ENCODE measurements around the gene ATG5.

ATG5 gene

GRCh38 chr6:106186172-106186571 lies 139.4 kb downstream of the ATG5 start:
- no peak overlapping the region for H3K27ac ChIP-seq (ENCODE audit: insufficient read depth, low read length, poor library complexity, severe bottlenecking)
- H3K4me3 ChIP-seq (ENCODE audit: insufficient read depth, low read depth, low read length, poor library complexity, severe bottlenecking), result no peak overlapping the region
- H3K9me3 ChIP-seq (ENCODE audit: control insufficient read depth, low read length), result no peaks in the 10 kb centered on the region
- no peaks in the 10 kb centered on the region for H3K36me3 ChIP-seq (ENCODE audit: control insufficient read depth, insufficient read depth, low read length)
- no peak for DNase-seq
- H3K27me3 ChIP-seq (replicated peaks; ENCODE audit: control insufficient read depth, insufficient read depth, low read length, poor library complexity, severe bottlenecking), result no peaks in the 10 kb centered on the region
- H3K4me1 ChIP-seq (ENCODE audit: control insufficient read depth, insufficient read depth, low read length, poor library complexity, severe bottlenecking), result peaks cover 8% of the 10 kb centered on the region

- Histone ChIP-seq H3K27ac (ENCODE audit: insufficient read depth, low read length, poor library complexity, severe bottlenecking) (no peak overlapping the region), H3K9me3 (ENCODE audit: control insufficient read depth, low read length) (no peaks in the 10 kb centered on the region), H3K27me3 (replicated peaks; ENCODE audit: control insufficient read depth, insufficient read depth, low read length, poor library complexity, severe bottlenecking) (no peaks in the 10 kb centered on the region), H3K4me3 (ENCODE audit: insufficient read depth, low read depth, low read length, poor library complexity, severe bottlenecking) (no peak overlapping the region), H3K36me3 (ENCODE audit: control insufficient read depth, insufficient read depth, low read length) (no peaks in the 10 kb centered on the region), H3K4me1 (ENCODE audit: control insufficient read depth, insufficient read depth, low read length, poor library complexity, severe bottlenecking) (peaks cover 10% of the 10 kb centered on the region)
- DNase-seq, result no peak
Measured at GRCh38 chr6:106185615-106186014, 139.9 kb downstream of the ATG5 start.

GRCh38 chr6:106184629-106185028 lies 140.9 kb downstream of the ATG5 start:
- H3K9me3 ChIP-seq (ENCODE audit: control insufficient read depth, low read length), result no peaks in the 10 kb centered on the region
- H3K4me1 ChIP-seq (ENCODE audit: control insufficient read depth, insufficient read depth, low read length, poor library complexity, severe bottlenecking), result peaks cover 19% of the 10 kb centered on the region
- DNase-seq, result no peak
- no peak overlapping the region for H3K27ac ChIP-seq (ENCODE audit: insufficient read depth, low read length, poor library complexity, severe bottlenecking)
- no peak overlapping the region for H3K4me3 ChIP-seq (ENCODE audit: insufficient read depth, low read depth, low read length, poor library complexity, severe bottlenecking)
- no peaks in the 10 kb centered on the region for H3K27me3 ChIP-seq (replicated peaks; ENCODE audit: control insufficient read depth, insufficient read depth, low read length, poor library complexity, severe bottlenecking)
- no peaks in the 10 kb centered on the region for H3K36me3 ChIP-seq (ENCODE audit: control insufficient read depth, insufficient read depth, low read length)

- no peak for DNase-seq
- H3K27ac ChIP-seq (ENCODE audit: insufficient read depth, low read length, poor library complexity, severe bottlenecking), result no peak overlapping the region
- H3K4me3 ChIP-seq (ENCODE audit: insufficient read depth, low read depth, low read length, poor library complexity, severe bottlenecking), result no peak overlapping the region
Measured at GRCh38 chr6:106183430-106183829, 142.1 kb downstream of the ATG5 start.

GRCh38 chr6:106182455-106182854 lies 143.1 kb downstream of the ATG5 start:
- Histone ChIP-seq H3K27ac (ENCODE audit: insufficient read depth, low read length, poor library complexity, severe bottlenecking) (no peak overlapping the region), H3K4me1 (ENCODE audit: control insufficient read depth, insufficient read depth, low read length, poor library complexity, severe bottlenecking) (peaks cover 35% of the 10 kb centered on the region), H3K36me3 (ENCODE audit: control insufficient read depth, insufficient read depth, low read length) (no peaks in the 10 kb centered on the region), H3K27me3 (replicated peaks; ENCODE audit: control insufficient read depth, insufficient read depth, low read length, poor library complexity, severe bottlenecking) (no peaks in the 10 kb centered on the region), H3K9me3 (ENCODE audit: control insufficient read depth, low read length) (no peaks in the 10 kb centered on the region), H3K4me3 (ENCODE audit: insufficient read depth, low read depth, low read length, poor library complexity, severe bottlenecking) (no peak overlapping the region)
- no peak for DNase-seq

More at GRCh38 chr6:106183430-106183829, 142.1 kb downstream of the ATG5 start:
- Histone ChIP-seq H3K4me1 (ENCODE audit: control insufficient read depth, insufficient read depth, low read length, poor library complexity, severe bottlenecking) (peaks cover 31% of the 10 kb centered on the region), H3K36me3 (ENCODE audit: control insufficient read depth, insufficient read depth, low read length) (no peaks in the 10 kb centered on the region), H3K27me3 (replicated peaks; ENCODE audit: control insufficient read depth, insufficient read depth, low read length, poor library complexity, severe bottlenecking) (no peaks in the 10 kb centered on the region), H3K9me3 (ENCODE audit: control insufficient read depth, low read length) (no peaks in the 10 kb centered on the region)

- Histone ChIP-seq H3K4me3 (ENCODE audit: insufficient read depth, low read depth, low read length, poor library complexity, severe bottlenecking) (no peak overlapping the region), H3K27ac (ENCODE audit: insufficient read depth, low read length, poor library complexity, severe bottlenecking) (no peak overlapping the region), H3K9me3 (ENCODE audit: control insufficient read depth, low read length) (no peaks in the 10 kb centered on the region), H3K27me3 (replicated peaks; ENCODE audit: control insufficient read depth, insufficient read depth, low read length, poor library complexity, severe bottlenecking) (no peaks in the 10 kb centered on the region), H3K36me3 (ENCODE audit: control insufficient read depth, insufficient read depth, low read length) (no peaks in the 10 kb centered on the region), H3K4me1 (ENCODE audit: control insufficient read depth, insufficient read depth, low read length, poor library complexity, severe bottlenecking) (peaks cover 35% of the 10 kb centered on the region)
- DNase-seq, result no peak
Measured at GRCh38 chr6:106181664-106182418, 143.7 kb downstream of the ATG5 start.

GRCh38 chr6:106180208-106180607 lies 145.4 kb downstream of the ATG5 start:
- H3K27me3 ChIP-seq (replicated peaks; ENCODE audit: control insufficient read depth, insufficient read depth, low read length, poor library complexity, severe bottlenecking), result no peaks in the 10 kb centered on the region
- no peaks in the 10 kb centered on the region for H3K9me3 ChIP-seq (ENCODE audit: control insufficient read depth, low read length)
- no peak for DNase-seq
- H3K4me1 ChIP-seq (ENCODE audit: control insufficient read depth, insufficient read depth, low read length, poor library complexity, severe bottlenecking), result peaks cover 28% of the 10 kb centered on the region
- no peak overlapping the region for H3K27ac ChIP-seq (ENCODE audit: insufficient read depth, low read length, poor library complexity, severe bottlenecking)
- no peaks in the 10 kb centered on the region for H3K36me3 ChIP-seq (ENCODE audit: control insufficient read depth, insufficient read depth, low read length)
- H3K4me3 ChIP-seq (ENCODE audit: insufficient read depth, low read depth, low read length, poor library complexity, severe bottlenecking), result no peak overlapping the region

- Histone ChIP-seq H3K27ac (ENCODE audit: insufficient read depth, low read length, poor library complexity, severe bottlenecking) (no peak overlapping the region), H3K4me1 (ENCODE audit: control insufficient read depth, insufficient read depth, low read length, poor library complexity, severe bottlenecking) (peaks cover 28% of the 10 kb centered on the region), H3K36me3 (ENCODE audit: control insufficient read depth, insufficient read depth, low read length) (no peaks in the 10 kb centered on the region), H3K27me3 (replicated peaks; ENCODE audit: control insufficient read depth, insufficient read depth, low read length, poor library complexity, severe bottlenecking) (no peaks in the 10 kb centered on the region), H3K9me3 (ENCODE audit: control insufficient read depth, low read length) (no peaks in the 10 kb centered on the region), H3K4me3 (ENCODE audit: insufficient read depth, low read depth, low read length, poor library complexity, severe bottlenecking) (no peak overlapping the region)
- DNase-seq, result no peak
Measured at GRCh38 chr6:106178900-106179299, 146.7 kb downstream of the ATG5 start.

GRCh38 chr6:106177786-106178185 lies 147.8 kb downstream of the ATG5 start:
- peaks cover 28% of the 10 kb centered on the region for H3K4me1 ChIP-seq (ENCODE audit: control insufficient read depth, insufficient read depth, low read length, poor library complexity, severe bottlenecking)
- no peaks in the 10 kb centered on the region for H3K9me3 ChIP-seq (ENCODE audit: control insufficient read depth, low read length)
- no peak for DNase-seq
- no peak overlapping the region for H3K4me3 ChIP-seq (ENCODE audit: insufficient read depth, low read depth, low read length, poor library complexity, severe bottlenecking)
- H3K27ac ChIP-seq (ENCODE audit: insufficient read depth, low read length, poor library complexity, severe bottlenecking), result no peak overlapping the region
- no peaks in the 10 kb centered on the region for H3K27me3 ChIP-seq (replicated peaks; ENCODE audit: control insufficient read depth, insufficient read depth, low read length, poor library complexity, severe bottlenecking)
- H3K36me3 ChIP-seq (ENCODE audit: control insufficient read depth, insufficient read depth, low read length), result no peaks in the 10 kb centered on the region

GRCh38 chr6:106173124-106173879 lies 152.3 kb downstream of the ATG5 start:
- Histone ChIP-seq H3K9me3 (ENCODE audit: control insufficient read depth, low read length) (no peaks in the 10 kb centered on the region), H3K27ac (ENCODE audit: insufficient read depth, low read length, poor library complexity, severe bottlenecking) (no peak overlapping the region), H3K27me3 (replicated peaks; ENCODE audit: control insufficient read depth, insufficient read depth, low read length, poor library complexity, severe bottlenecking) (no peaks in the 10 kb centered on the region), H3K36me3 (ENCODE audit: control insufficient read depth, insufficient read depth, low read length) (no peaks in the 10 kb centered on the region), H3K4me1 (ENCODE audit: control insufficient read depth, insufficient read depth, low read length, poor library complexity, severe bottlenecking) (peaks cover 3% of the 10 kb centered on the region), H3K4me3 (ENCODE audit: insufficient read depth, low read depth, low read length, poor library complexity, severe bottlenecking) (no peak overlapping the region)
- DNase-seq, result no peak
